HCT116 (cell line): Measurements from ENCODE around the gene RPS29. TPM values are rescaled to one million over a fixed set of nuclear protein-coding genes. Genes with fewer than 3 reads are reported as not detected.

Source experiments
- total RNA-seq: library from RNA; stranded (reverse); gene quantifications from one replicate; pipeline ENCODE4 v1.2.1, GENCODE V29; 2021; ENCODE audit not compliant: unreplicated experiment

The RPS29 gene
- total RNA-seq, 1 experiment from 2014 or later: 1,825 TPM

Other genes starting within 250 kb of the RPS29 start
- 34.6 TPM for gene LRR1, start 12.6 kb upstream of the RPS29 start, total RNA-seq
- gene RPL36AL, start 34.2 kb upstream of the RPS29 start, total RNA-seq: 212 TPM
- 22.9 TPM for gene MGAT2, start 34.4 kb upstream of the RPS29 start, total RNA-seq
- gene DNAAF2, start 48.9 kb upstream of the RPS29 start, total RNA-seq: 13.7 TPM
- gene POLE2, start 101.8 kb upstream of the RPS29 start, total RNA-seq: 24.5 TPM
- 0.98 TPM for gene KLHDC1, start 106.7 kb upstream of the RPS29 start, total RNA-seq
- 26.4 TPM for gene KLHDC2, start 181.8 kb upstream of the RPS29 start, total RNA-seq